HG02759 (cell line): Measurements from ENCODE around the gene ATP10B.
A peak's percentile ranks its signal among the peaks of the same experiment; 100 is the strongest.

ENCODE experiments used
- ATAC-seq: cut with Tn5 transposase; IDR thresholded peaks from one replicate; pipeline ENCODE4 v1.9.1; 2021; ENCODE audit warnings: mild to moderate bottlenecking, moderate library complexity; ENCODE audit not compliant: unreplicated experiment

The ATP10B gene

GRCh38 chr5:160693831-160694465 is 158.1 kb downstream of the ATP10B start:
- no peak for ATAC-seq

- no peak for ATAC-seq
Measured at GRCh38 chr5:160692271-160692670, 159.7 kb downstream of the ATP10B start.

GRCh38 chr5:160685695-160686094 is 166.3 kb downstream of the ATP10B start:
- ATAC-seq: peak; percentile 89

GRCh38 chr5:160685219-160685618 is 166.8 kb downstream of the ATP10B start:
- ATAC-seq: peak; percentile 5

GRCh38 chr5:160679567-160680309 is 172.3 kb downstream of the ATP10B start:
- ATAC-seq: no peak

GRCh38 chr5:160675988-160676387 is 176.0 kb downstream of the ATP10B start:
- ATAC-seq: peak; percentile 58

GRCh38 chr5:160674901-160675300 is 177.1 kb downstream of the ATP10B start:
- no peak for ATAC-seq

- ATAC-seq: no peak
Measured at GRCh38 chr5:160672521-160672920, 179.5 kb downstream of the ATP10B start.

GRCh38 chr5:160668356-160668755 is 183.7 kb downstream of the ATP10B start:
- no peak for ATAC-seq

- ATAC-seq: no peak
Measured at GRCh38 chr5:160667160-160667559, 184.9 kb downstream of the ATP10B start.

- peak; percentile 42 for ATAC-seq
Measured at GRCh38 chr5:160665460-160665859, 186.6 kb downstream of the ATP10B start.

GRCh38 chr5:160660132-160660531 is 191.9 kb downstream of the ATP10B start:
- no peak for ATAC-seq

GRCh38 chr5:160657622-160658458 is 194.2 kb downstream of the ATP10B start:
- ATAC-seq: no peak

GRCh38 chr5:160657068-160657507 is 194.9 kb downstream of the ATP10B start:
- ATAC-seq: no peak

GRCh38 chr5:160655717-160656116 is 196.3 kb downstream of the ATP10B start:
- ATAC-seq: no peak

- no peak for ATAC-seq
Measured at GRCh38 chr5:160651692-160652645, 200.0 kb downstream of the ATP10B start.

GRCh38 chr5:160649304-160649703 is 202.7 kb downstream of the ATP10B start:
- no peak for ATAC-seq

GRCh38 chr5:160646033-160646432 is 206.0 kb downstream of the ATP10B start:
- ATAC-seq: no peak

- no peak for ATAC-seq
Measured at GRCh38 chr5:160643616-160644240, 208.3 kb downstream of the ATP10B start.

- ATAC-seq: peak; percentile 70
Measured at GRCh38 chr5:160641405-160641804, 210.6 kb downstream of the ATP10B start.
